ENCODE data around the gene PPM1D.
"Not testable (repeated sequence)": the region's sequence is repeated elsewhere in the genome, so short reads cannot be mapped to it uniquely, and the experiment has no call there.

The PPM1D gene

GRCh38 chr17:60594170-60594569 is 5.8 kb upstream of the PPM1D start:
- not testable (repeated sequence) for DNase-seq

- DNase-seq = peak; percentile 64
These were observed 5.3 kb upstream of the PPM1D start for GRCh38 chr17:60594734-60595133.

DNA sequence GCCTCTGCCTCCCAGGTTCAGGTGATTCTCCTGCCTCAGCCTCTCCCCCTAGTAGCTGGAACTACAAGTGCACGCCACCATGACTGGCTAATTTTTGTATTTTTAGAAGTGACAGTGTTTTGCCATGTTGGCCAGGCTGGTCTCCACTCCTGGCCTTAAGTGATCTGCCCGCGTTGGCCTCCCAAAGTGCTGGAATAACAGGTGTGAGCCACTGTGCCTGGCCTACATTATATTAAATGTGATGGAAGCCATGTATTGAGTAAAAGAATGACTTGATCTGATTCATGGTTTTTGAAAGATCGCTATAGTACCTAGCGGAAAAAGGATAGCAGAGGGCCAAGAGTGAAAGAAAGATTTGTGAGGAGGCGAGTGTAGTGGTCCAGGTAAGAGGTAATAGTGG is 2.7 kb upstream of the PPM1D start:
- DNase-seq = no peak

DNA sequence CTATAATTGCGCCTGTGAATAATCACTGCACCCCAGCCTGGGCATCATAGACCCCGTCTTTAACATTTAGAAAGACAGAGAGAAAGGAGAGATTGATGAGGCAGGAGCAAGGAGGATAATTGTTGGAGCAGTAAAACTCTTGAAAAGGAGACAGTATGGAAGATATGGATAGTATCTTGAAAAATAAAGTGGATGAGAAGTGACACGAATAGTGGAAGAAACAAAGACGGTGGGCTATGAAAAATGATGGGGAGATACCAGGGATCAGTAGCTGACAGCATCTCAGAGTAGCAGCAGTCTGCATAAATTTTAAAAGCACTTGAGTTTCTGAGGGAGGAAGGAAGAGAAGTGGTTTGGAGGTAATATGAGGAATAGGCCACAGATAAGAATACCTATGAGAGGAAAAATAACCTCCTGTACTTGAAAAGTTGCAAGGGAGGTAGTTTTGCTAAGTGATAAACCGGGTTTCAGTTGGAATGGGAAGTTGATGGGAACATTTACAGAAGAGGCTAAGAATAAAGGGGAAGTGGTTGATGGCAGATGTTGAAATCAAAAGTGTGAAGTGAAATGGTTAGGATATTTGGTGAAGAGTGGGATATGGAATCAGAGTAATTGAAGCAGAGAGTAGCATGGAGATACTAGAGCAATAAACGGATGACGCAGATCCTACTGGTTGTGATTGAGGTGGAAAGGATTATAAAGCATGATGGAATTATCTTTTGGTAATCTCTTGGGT is 1.8 kb upstream of the PPM1D start:
- DNase-seq = no peak

- no peak for DNase-seq
These were observed 773 bp upstream of the PPM1D start for GRCh38 chr17:60599220-60599619.

- peak; percentile 64 for DNase-seq
These were observed 775 bp downstream of the PPM1D start for GRCh38 chr17:60600490-60601446.

- DNase-seq = peak; percentile 75
These were observed 1.7 kb downstream of the PPM1D start for GRCh38 chr17:60601447-60602384.

DNA sequence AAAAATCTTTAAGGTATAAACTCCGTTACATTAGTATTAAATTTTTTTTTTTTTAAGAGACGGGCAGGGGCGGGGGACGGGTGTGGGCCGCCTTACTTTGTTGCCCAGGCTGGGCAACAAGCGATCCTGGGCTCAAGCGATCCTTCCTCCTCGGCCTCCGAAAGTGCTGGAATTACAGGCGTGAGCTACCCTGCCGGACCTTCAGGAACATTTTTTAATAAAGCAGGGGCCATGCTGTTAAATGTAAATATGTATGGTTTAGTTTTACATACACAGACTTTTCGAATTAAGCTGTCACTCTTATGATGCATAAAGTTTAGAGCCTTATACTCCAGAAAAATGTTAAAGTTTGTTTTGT is 2.4 kb downstream of the PPM1D start:
- DNase-seq = no peak

DNA sequence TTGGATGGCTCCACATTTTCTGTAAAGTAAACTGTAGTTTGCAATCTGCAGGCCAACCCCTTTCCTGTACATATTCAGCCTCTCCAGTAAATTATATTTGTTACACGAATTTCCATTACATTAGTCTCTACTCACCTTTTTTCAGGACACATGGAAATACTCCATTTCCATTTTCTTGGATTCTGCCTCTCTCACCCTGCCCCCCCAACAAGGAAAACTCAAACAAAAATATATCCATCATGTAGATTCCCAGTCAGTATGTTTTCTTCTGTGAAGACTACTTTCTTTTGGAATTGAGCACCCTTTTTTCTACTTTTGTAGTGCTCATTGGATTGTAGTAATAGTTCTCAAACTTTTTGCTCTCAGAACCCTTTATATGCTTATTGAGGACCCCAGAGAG is 2.9 kb downstream of the PPM1D start:
- no peak for DNase-seq

DNA sequence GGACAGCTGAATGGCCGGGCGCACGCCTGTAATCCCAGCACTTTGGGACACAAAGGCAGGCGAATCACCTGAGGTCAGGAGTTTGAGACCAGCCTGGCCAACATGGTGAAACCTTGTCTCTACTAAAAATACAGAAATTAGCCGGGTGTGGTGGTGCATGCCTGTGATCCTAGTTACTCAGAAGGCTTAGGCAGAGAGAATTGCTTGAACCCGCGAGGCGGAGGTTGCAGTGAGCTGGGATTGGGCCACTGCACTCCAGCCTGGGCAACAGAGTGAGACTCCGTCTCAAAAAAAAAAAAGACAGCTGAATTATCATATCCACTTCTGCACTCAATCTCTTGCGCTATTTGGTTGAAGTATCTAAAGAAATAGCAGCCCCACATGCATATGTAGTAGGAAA is 3.5 kb downstream of the PPM1D start:
- DNase-seq = not testable (repeated sequence)

DNA sequence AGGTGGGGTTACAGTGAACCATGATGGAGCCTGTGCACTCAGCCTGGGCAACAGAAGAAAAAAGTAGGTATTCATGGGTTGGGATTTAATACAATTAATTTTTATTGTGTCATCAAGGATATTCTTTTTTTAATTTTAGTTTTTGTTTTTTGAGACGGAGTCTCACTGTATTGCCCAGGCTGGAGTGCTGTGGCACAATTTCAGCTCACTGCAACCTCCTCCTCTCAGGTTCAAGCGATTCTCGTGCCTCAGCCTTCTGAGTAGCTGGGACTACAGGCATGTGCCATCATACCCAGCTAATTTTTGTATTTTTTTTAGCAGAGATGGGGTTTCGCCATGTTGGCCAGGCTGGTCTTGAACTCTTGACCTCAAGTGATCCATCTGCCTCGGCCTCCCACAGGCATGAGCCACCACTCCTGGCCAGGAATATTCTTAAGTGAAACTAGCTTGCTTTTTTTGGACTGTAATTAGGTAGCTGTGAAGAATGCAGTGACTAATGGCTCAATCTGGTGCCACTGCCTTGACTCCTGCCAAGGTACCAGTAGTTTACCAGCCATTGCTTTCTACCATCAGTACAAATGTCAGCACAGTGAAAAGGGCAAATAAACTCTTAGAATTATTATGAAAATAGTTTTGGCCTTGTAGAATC is 4.8 kb downstream of the PPM1D start:
- no peak for DNase-seq

DNA sequence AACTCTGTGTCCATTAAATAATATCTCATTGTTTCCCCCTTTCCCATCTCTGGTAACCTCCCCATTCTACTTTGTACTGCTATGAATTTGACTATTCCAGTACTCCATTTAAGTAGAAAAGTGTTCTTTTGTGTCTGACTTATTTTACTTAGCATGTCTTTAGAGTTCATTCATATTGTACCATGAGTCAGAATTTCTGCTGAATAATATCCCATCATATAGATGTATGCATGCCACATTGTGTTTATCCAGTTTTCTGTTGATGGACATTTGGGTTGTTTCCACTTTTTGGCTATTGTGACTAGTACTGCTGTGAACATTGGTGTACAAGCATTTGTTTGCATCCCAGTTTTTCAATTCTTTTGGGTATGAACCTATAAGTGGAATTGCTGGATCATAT is 6.0 kb downstream of the PPM1D start:
- DNase-seq = no peak

DNA sequence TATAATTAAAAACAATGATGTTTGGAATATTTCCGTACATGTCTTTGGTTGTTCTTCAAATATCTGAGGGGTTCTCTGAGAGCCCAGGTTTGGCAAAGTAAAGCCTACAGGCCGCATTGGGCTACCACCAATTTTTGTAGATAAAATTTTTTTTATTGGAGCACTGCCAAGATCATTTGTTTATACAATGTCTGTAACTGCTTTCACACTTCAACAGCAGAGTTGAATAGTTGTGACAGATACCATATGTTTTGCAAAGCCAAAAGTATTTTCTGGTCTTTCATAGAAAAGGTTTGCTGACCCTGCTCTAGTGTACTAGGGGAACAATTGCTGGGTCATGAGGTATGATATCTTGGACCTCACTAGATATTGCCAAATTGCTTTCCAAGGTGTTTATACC is 10.5 kb downstream of the PPM1D start:
- no peak for DNase-seq

DNA sequence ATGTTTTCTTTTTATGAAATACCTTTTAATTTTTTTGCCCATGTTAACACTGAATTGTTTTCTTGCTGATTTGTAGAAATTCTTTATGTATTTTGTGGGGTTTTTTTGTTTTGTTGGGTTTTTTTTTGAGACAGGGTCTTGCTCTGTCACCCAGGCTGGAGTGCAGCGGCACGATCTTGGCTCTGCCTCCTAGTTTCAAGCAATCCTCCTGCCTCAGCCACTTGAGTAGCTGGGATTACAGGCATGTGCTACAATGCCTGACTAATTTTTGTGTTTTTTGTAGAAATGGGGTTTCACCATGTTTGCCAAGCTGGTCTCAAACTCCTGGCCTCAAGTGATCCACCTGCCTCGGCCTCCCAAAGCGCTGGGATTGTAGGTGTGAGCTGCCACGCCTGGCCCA is 11.3 kb downstream of the PPM1D start:
- not testable (repeated sequence) for DNase-seq

GRCh38 chr17:60613325-60613724 is 13.3 kb downstream of the PPM1D start:
- no peak for DNase-seq

GRCh38 chr17:60613796-60614195 is 13.8 kb downstream of the PPM1D start:
- DNase-seq = not testable (repeated sequence)

DNA sequence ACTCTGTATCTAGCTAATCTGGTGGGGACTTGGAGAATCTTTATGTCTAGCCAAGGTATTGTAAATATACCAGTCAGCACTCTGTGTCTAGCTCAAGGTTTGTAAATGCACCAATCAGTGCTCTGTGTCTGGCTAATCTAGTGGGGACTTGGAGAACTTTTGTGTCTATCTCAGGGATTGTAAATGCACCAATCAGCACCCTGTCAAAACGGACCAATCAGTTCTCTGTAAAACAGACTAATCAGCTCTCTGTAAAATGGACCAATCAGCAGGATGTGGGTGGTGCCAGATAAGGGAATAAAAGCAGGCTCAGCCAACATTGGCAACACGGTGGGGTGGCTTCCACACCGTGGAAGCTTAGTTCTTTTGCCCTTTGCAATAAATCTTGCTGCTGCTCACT is 14.3 kb downstream of the PPM1D start:
- not testable (repeated sequence) for DNase-seq

DNA sequence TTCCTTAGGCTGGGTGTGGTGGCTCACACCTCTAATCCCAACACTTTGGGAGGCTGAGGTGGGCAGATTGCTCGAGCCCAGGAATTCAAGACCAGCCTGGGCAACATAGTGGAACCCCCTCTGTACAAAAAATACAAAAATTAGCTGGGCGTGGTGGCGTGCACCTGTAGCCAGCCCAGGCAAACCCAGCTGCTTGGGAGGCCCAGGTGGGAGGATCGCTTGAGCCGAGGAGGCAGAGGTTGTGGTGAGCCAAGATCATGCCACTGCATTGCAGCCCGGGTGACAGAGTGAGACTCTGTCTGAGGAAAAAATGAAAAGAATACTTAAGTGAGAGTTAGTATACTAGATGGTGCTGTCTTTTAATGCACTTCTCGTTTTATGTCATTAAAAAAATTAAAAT is 15.1 kb downstream of the PPM1D start:
- DNase-seq = no peak

DNA sequence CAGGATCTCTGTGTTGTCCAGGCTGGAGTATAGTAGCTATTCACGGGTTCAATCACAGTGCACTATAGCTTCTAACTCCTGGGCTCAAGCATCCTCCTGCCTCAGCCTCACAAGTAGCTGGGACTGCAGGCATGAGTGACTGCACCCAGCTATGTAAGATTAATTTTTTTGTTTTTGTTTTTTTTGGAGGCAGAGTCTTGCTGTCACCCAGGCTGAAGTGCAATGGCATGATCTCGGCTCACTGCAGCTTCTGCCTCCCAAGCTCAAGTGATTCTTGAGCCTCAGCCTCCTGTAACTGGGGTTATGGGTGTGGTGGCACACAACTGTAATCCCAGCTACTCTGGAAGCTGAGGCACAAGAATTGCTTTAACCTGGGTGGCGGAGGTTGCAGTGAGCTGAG is 15.8 kb downstream of the PPM1D start:
- DNase-seq = no peak

DNA sequence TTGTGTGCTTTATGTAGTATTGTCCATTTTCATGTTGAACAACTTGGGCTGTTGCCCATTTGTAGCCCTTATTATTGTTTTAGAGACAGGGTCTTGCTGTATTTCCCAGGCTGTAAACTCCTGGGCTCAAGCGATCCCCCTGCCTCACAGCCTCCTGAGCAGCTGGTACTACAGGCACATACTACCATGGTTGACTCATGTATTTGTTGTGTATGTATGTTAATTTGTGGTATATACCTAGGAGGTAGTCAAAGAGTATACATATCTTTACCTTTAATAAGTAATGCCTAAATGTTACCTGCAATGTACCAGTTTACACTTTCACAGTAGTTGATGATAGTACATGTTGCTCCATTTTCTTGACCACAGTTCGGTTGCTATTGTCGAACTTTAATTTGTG is 18.1 kb downstream of the PPM1D start:
- DNase-seq = no peak

DNA sequence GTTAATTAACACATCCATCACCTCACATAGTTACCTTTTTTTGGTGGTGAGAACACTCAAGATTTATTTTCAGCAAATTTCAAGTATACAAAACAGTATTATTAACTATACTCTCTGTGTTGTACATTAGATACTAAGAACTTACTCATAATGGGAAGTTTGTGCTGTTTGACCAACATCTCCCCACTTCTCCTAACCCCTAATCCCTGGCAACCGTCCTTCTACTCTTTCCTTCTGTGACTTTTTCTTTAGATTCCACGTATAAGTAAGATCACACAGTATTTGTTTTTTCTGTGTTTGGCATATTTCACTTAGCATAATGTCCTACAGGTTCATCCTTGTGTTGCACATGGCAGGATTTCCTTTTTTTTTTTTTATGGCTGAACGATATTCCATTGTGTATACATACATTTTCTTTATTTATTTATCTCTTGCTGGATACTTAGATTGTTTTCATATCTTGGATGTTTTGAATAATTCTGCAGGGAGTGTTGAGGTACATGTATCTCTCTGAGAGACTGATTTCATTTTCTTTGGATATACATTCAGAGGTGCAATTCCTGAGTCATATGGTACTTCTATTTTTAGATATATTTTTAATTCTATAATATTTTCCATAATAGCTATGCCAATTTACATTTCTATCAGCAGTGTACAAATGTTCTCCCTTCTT is 19.0 kb downstream of the PPM1D start:
- DNase-seq = no peak

DNA sequence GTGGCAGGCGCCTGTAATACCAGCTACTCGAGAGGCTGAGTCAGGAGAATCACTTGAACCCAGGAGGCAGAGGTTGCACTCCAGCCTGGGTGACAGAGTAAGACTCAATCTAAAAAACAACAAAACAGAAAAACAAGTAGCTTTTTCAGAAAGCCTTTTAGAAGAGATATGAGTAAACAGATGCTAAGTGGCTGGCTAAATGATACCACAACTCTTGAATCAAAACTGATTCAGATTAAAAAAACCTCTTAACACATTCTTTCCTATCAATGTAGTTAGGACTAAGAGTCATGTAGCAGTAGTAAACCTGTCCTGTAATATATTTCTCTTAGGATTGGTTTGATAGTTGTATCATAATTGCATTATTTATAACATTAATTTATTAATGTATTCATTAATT is 23.0 kb downstream of the PPM1D start:
- no peak for DNase-seq

Data from NCI-H1436 treated with DMSO at 0.1 percent for 48 hours (cell line).